Coronary artery (tissue), 2 donors: ENCODE results near the gene M6PR.

ENCODE experiments used
- DNase-seq: peaks from one replicate; pipeline ENCODE4 v3.0.0-alpha.2; 2017; ENCODE audit warnings: low spot score
- H3K27ac ChIP-seq, 2 donors: fragments of 200-600 bp; sonication (generic); one replicate each; pipeline ENCODE4 v1.5.1; 2016 to 2019
- H3K4me3 ChIP-seq: fragments of 200-600 bp; sonication (generic); 2 replicates; pipeline ENCODE4 v1.5.1; 2016; ENCODE audit warnings: mild to moderate bottlenecking, moderate library complexity
- CTCF ChIP-seq: fragments of 200-600 bp; sonication (generic); IDR thresholded peaks from one replicate; pipeline ENCODE4 v1.5.1; 2019; ENCODE audit warnings: antibody characterized with exemption

The M6PR gene

GRCh38 chr12:8987685-8988084, 38.2 kb upstream of the M6PR start:
- DNase-seq: no peak

GRCh38 chr12:8987163-8987562, 37.7 kb upstream of the M6PR start:
- H3K27ac ChIP-seq: no peak overlapping the region
- no peak for DNase-seq
- H3K4me3 ChIP-seq: no peak overlapping the region
- no peak for TF ChIP-seq CTCF

More at GRCh38 chr12:8987685-8988084, 38.2 kb upstream of the M6PR start:
- TF ChIP-seq CTCF: no peak
- Histone ChIP-seq H3K4me3 (no peak overlapping the region), H3K27ac (no peak overlapping the region)

GRCh38 chr12:8985213-8985754, 35.8 kb upstream of the M6PR start:
- TF ChIP-seq CTCF: no peak
- DNase-seq: no peak
- Histone ChIP-seq H3K4me3 (no peak overlapping the region), H3K27ac (no peak overlapping the region)

GRCh38 chr12:8980137-8980536, 30.7 kb upstream of the M6PR start:
- TF ChIP-seq CTCF: no peak
- Histone ChIP-seq H3K4me3 (no peak overlapping the region), H3K27ac (no peak overlapping the region)
- no peak for DNase-seq

- Histone ChIP-seq H3K27ac (no peak overlapping the region), H3K4me3 (no peak overlapping the region)
- TF ChIP-seq CTCF: no peak
- no peak for DNase-seq
Observed at GRCh38 chr12:8970432-8970831, 21.0 kb upstream of the M6PR start.

- TF ChIP-seq CTCF: no peak
- no peak overlapping the region for H3K27ac ChIP-seq
- no peak overlapping the region for H3K4me3 ChIP-seq
- no peak for DNase-seq
Observed at GRCh38 chr12:8969861-8970411, 20.5 kb upstream of the M6PR start.

GRCh38 chr12:8968761-8969160, 19.3 kb upstream of the M6PR start:
- H3K27ac ChIP-seq: no peak overlapping the region
- H3K4me3 ChIP-seq: no peak overlapping the region
- TF ChIP-seq CTCF: no peak
- DNase-seq: no peak
